CD14-positive monocyte (primary cell): ENCODE data around the gene TPGS2. TPM values are rescaled to one million over a fixed set of nuclear protein-coding genes. Genes with fewer than 3 reads are reported as not detected.

Experiments
- DNase-seq, 3 donors: peaks; one replicate each; pipeline ENCODE4 v3.0.0-alpha.2; 2011 to 2022
- H2AFZ ChIP-seq: 2 replicates; pipeline ENCODE4 v1.6.0; 2012; ENCODE audit warnings: mild to moderate bottlenecking, low read depth, low read length, inconsistent platforms; ENCODE audit not compliant: insufficient read depth, poor library complexity, severe bottlenecking
- H3K27ac ChIP-seq, 2 donors: 1 replicate in 1 of 2; 2 replicates in 1 of 2; pipeline ENCODE4 v1.5.1; 2012 to 2013; ENCODE audit warnings: low read length in 2 of 2, control low read depth in 1 of 2, inconsistent platforms in 1 of 2, low read depth in 1 of 2, mild to moderate bottlenecking in 1 of 2
- H3K27me3 ChIP-seq, 2 donors: one replicate each; pipeline versions ENCODE4 v1.6.0 to v1.6.1; 2011 to 2013; ENCODE audit warnings: low read length in 2 of 2; ENCODE audit not compliant: control insufficient read depth in 2 of 2, insufficient read depth in 2 of 2
- H3K36me3 ChIP-seq, 2 donors: replicated peaks in 1 of 2; 1 replicate in 1 of 2; 2 replicates in 1 of 2; pipeline versions ENCODE4 v1.5.1 to v1.6.1; 2012 to 2013; ENCODE audit warnings: low read length in 2 of 2, control low read depth in 1 of 2, inconsistent platforms in 1 of 2, mild to moderate bottlenecking in 1 of 2; ENCODE audit not compliant: insufficient read depth in 2 of 2, control insufficient read depth in 1 of 2
- H3K4me1 ChIP-seq, 2 donors: 1 replicate in 1 of 2; 2 replicates in 1 of 2; pipeline versions ENCODE4 v1.5.1 to v1.6.1; 2012 to 2013; ENCODE audit warnings: low read length in 2 of 2, control low read depth in 1 of 2, inconsistent platforms in 1 of 2, mild to moderate bottlenecking in 1 of 2, moderate library complexity in 1 of 2; ENCODE audit not compliant: insufficient read depth in 2 of 2, control insufficient read depth in 1 of 2
- H3K4me2 ChIP-seq: replicated peaks from 2 replicates; pipeline ENCODE3; 2012; ENCODE audit warnings: low read length, moderate library complexity, mild to moderate bottlenecking; ENCODE audit not compliant: poor library complexity, severe bottlenecking; ENCODE audit errors: extremely low read depth
- H3K4me3 ChIP-seq, 3 experiments: fragments of 200-600 bp in 1 of 3; sonication (generic) in 1 of 3; replicated peaks in 1 of 3; 1 replicate in 2 of 3; 2 replicates in 1 of 3; pipeline ENCODE4 v1.5.1; 2011 to 2013; ENCODE audit warnings: low read length in 3 of 3, mild to moderate bottlenecking in 3 of 3, control low read depth in 2 of 3, low read depth in 2 of 3, inconsistent platforms in 1 of 3, moderate library complexity in 1 of 3
- H3K79me2 ChIP-seq: 2 replicates; pipeline ENCODE4 v1.6.0; 2012; ENCODE audit warnings: mild to moderate bottlenecking, control low read depth, inconsistent platforms, low read length, moderate library complexity; ENCODE audit not compliant: insufficient read depth
- H3K9ac ChIP-seq: 2 replicates; pipeline ENCODE4 v1.6.0; 2017; ENCODE audit warnings: low read length, mild to moderate bottlenecking; ENCODE audit not compliant: insufficient read depth, poor library complexity, severe bottlenecking
- H3K9me3 ChIP-seq, 2 donors: replicated peaks in 1 of 2; 1 replicate in 1 of 2; 2 replicates in 1 of 2; pipeline versions ENCODE4 v1.5.1 to v1.6.1; 2012 to 2013; ENCODE audit warnings: low read length in 2 of 2, control low read depth in 1 of 2; ENCODE audit not compliant: control insufficient read depth in 1 of 2, insufficient read depth in 1 of 2
- H4K20me1 ChIP-seq: 2 replicates; pipeline ENCODE4 v1.6.0; 2012; ENCODE audit warnings: mild to moderate bottlenecking, low read length, control low read depth, moderate library complexity; ENCODE audit not compliant: insufficient read depth
- H3K27ac Mint-ChIP-seq, 7 donors: one replicate each; pipeline ENCODE4 v1.8.0; 2020; ENCODE audit warnings: mild to moderate bottlenecking in 7 of 7, mixed read lengths in 7 of 7, moderate library complexity in 6 of 7, inconsistent platforms in 2 of 7
- H3K27me3 Mint-ChIP-seq, 3 donors: one replicate each; pipeline ENCODE4 v1.8.0; 2021 to 2022; ENCODE audit warnings: low read depth in 3 of 3, mild to moderate bottlenecking in 3 of 3, mixed read lengths in 3 of 3, moderate library complexity in 3 of 3, inconsistent platforms in 1 of 3
- H3K36me3 Mint-ChIP-seq, 2 donors: one replicate each; pipeline ENCODE4 v1.8.0; 2020; ENCODE audit warnings: mixed read lengths in 2 of 2, inconsistent platforms in 1 of 2, mild to moderate bottlenecking in 1 of 2
- H3K4me1 Mint-ChIP-seq: one replicate; pipeline ENCODE4 v1.8.0; 2020; ENCODE audit warnings: mild to moderate bottlenecking, mixed read lengths
- H3K4me3 Mint-ChIP-seq, 2 donors: one replicate each; pipeline ENCODE4 v1.8.0; 2020; ENCODE audit warnings: mild to moderate bottlenecking in 2 of 2, mixed read lengths in 2 of 2, moderate library complexity in 1 of 2
- H3K9me3 Mint-ChIP-seq, 7 donors: one replicate each; pipeline ENCODE4 v1.8.0; 2020 to 2022; ENCODE audit warnings: mixed read lengths in 7 of 7, mild to moderate bottlenecking in 6 of 7, moderate library complexity in 6 of 7, inconsistent platforms in 2 of 7
- CTCF ChIP-seq: fragments of 200-600 bp; IDR thresholded peaks from one replicate; pipeline ENCODE4 v1.8.0; 2022; ENCODE audit warnings: antibody characterized with exemption, mild to moderate bottlenecking
- WGBS: methylation state at CpG from one replicate; pipeline ENCODE4 v1.1.5; 2013; ENCODE audit warnings: missing lambda C conversion rate; ENCODE audit not compliant: insufficient coverage; 5-methylcytosine and 5-hydroxymethylcytosine counted together
- intact Hi-C, 2 donors: fragments of 100-400 bp; cut with micrococcal nuclease; formaldehyde crosslinking; loops; one replicate each; pipeline versions ENCODE4 v1.15.0 to v1.15.1; 2023
- polyA plus RNA-seq, 3 donors: library from polyadenylated mRNA; depleted of rRNA in 1 of 3; unstranded in 2 of 3; stranded (reverse) in 1 of 3; fragments of 300-500 nt in 2 of 3; fragments of >200 nt in 1 of 3; fragmentation: Illumina TruSeq in 2 of 3; gene quantifications; 1 replicate in 2 of 3; 2 replicates in 1 of 3; pipeline ENCODE4 v1.2.3, GENCODE V29; 2012 to 2021

The TPGS2 gene
- polyA plus RNA-seq, 3 donors, result 27.6 to 50.1 (median 41.5) TPM

DNA sequence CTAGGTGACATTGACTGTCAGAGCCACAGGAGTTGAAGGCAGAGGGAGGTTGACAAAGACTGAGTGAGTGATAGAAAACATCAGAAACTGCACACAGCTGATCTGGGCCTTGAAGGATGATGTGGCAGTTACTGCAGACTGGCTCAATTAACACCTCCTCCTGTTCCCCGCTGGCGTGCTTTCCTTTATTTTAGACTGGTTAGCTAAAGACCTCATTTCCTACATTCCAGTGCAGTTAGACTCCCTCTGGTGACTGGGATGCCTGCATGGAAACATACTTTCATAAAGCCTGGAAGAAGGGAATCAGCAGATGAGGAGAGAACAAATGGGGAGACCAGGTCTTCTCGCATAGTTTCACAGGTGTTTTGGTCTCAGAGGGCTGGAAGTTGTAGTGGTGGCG, 7.1 kb downstream of the TPGS2 start:
- peaks cover 8 to 30% of the 10 kb centered on the region in 2 donors for H3K36me3 ChIP-seq
- no peak for TF ChIP-seq CTCF
- Mint-ChIP-seq H3K4me1 (no peaks in the 10 kb centered on the region), H3K4me3 (no peak overlapping the region), H3K27ac (peak overlapping the region in 1 of 7 donors; percentile 52), H3K27me3 (peaks cover 0 to 2% (median 0%) of the 10 kb centered on the region in 3 donors), H3K36me3 (peaks cover 23 to 33% of the 10 kb centered on the region in 2 donors), H3K9me3 (no peaks in the 10 kb centered on the region)
- no peak overlapping the region for H3K4me2 ChIP-seq
- WGBS, result no CpG with 5 or more reads among the region's 4 CpGs
- H3K79me2 ChIP-seq, result peaks cover 12% of the 10 kb centered on the region
- H3K27ac ChIP-seq, result no peak overlapping the region
- intact Hi-C loops, result no loop called here
- no peak overlapping the region for H3K9ac ChIP-seq
- H2AFZ ChIP-seq, result no peak overlapping the region
- DNase-seq, result no peak
- no peaks in the 10 kb centered on the region for H3K27me3 ChIP-seq
- H4K20me1 ChIP-seq, result no peaks in the 10 kb centered on the region
- H3K4me3 ChIP-seq, result no peak overlapping the region
- no peaks in the 10 kb centered on the region for H3K4me1 ChIP-seq
- H3K9me3 ChIP-seq, result no peaks in the 10 kb centered on the region

- Histone ChIP-seq H2AFZ (no peak overlapping the region), H3K4me2 (no peak overlapping the region), H3K9me3 (no peaks in the 10 kb centered on the region), H3K79me2 (no peaks in the 10 kb centered on the region), H3K4me1 (no peaks in the 10 kb centered on the region), H3K9ac (no peak overlapping the region), H3K27me3 (no peaks in the 10 kb centered on the region), H3K36me3 (peaks cover 17 to 49% of the 10 kb centered on the region in 2 donors), H4K20me1 (no peaks in the 10 kb centered on the region), H3K27ac (no peak overlapping the region), H3K4me3 (no peak overlapping the region)
- Mint-ChIP-seq H3K27me3 (peaks cover 0 to 2% (median 0%) of the 10 kb centered on the region in 3 donors), H3K9me3 (no peaks in the 10 kb centered on the region), H3K4me1 (no peaks in the 10 kb centered on the region), H3K4me3 (no peak overlapping the region), H3K36me3 (peaks cover 30 to 42% of the 10 kb centered on the region in 2 donors), H3K27ac (no peak overlapping the region)
- no peak for DNase-seq
- no peak for TF ChIP-seq CTCF
- intact Hi-C loops, result loop anchor here in 1 of 2 donors (10.0 kb wide), 1 partner anchor 805 kb away; no protein-coding TSS in a partner anchor
Observed at GRCh38 chr18:36819621-36820020, 9.2 kb downstream of the TPGS2 start.
